CD4-positive, alpha-beta memory T cell (primary cell): ENCODE results near the gene CDK5R2. TPM values are rescaled to one million over a fixed set of nuclear protein-coding genes. Genes with fewer than 3 reads are reported as not detected.
A peak's percentile ranks its signal among the peaks of the same experiment; 100 is the strongest.

Source experiments
- CTCF ChIA-PET: fragments of 350-600 bp; sonication (Branson Sonifier 250); formaldehyde crosslinking; loops from one replicate; lab custom pipeline; 2021; ENCODE audit warnings: inconsistent platforms; ENCODE audit not compliant: partially characterized antibody; lab: Charles Lee
- POLR2A ChIA-PET: fragments of 350-600 bp; sonication (Branson Sonifier 250); formaldehyde crosslinking; loops from one replicate; lab custom pipeline; 2021; ENCODE audit not compliant: partially characterized antibody; lab: Charles Lee
- DNase-seq, 5 donors: peaks; one replicate each; pipeline versions ENCODE4 v3.0.0 to v3.0.0-alpha.2; 2020 to 2022; ENCODE audit warnings: mixed read lengths in 1 of 5
- H3K27ac ChIP-seq: one replicate; pipeline ENCODE4 v1.7.0; 2013; ENCODE audit warnings: low read depth, low read length
- H3K27me3 ChIP-seq: 2 replicates; pipeline ENCODE4 v1.7.0; 2013; ENCODE audit warnings: mild to moderate bottlenecking, low read length, moderate library complexity; ENCODE audit not compliant: insufficient read depth
- H3K36me3 ChIP-seq: 2 replicates; pipeline ENCODE4 v1.7.0; 2013; ENCODE audit warnings: mild to moderate bottlenecking, low read length, moderate library complexity; ENCODE audit not compliant: insufficient read depth
- H3K4me1 ChIP-seq: 2 replicates; pipeline ENCODE4 v1.7.0; 2013; ENCODE audit warnings: mild to moderate bottlenecking, low read length, moderate library complexity; ENCODE audit not compliant: insufficient read depth
- H3K4me3 ChIP-seq, 2 donors: one replicate each; pipeline ENCODE4 v1.7.0; 2013; ENCODE audit warnings: low read length in 2 of 2, mild to moderate bottlenecking in 1 of 2
- H3K9me3 ChIP-seq, 2 donors: one replicate each; pipeline ENCODE4 v1.7.0; 2013; ENCODE audit warnings: low read length in 2 of 2, control low read depth in 1 of 2; ENCODE audit not compliant: control insufficient read depth in 1 of 2
- H3K27ac Mint-ChIP-seq, 7 donors: one replicate each; pipeline ENCODE4 v1.8.0; 2020 to 2021; ENCODE audit warnings: mixed read lengths in 7 of 7, mild to moderate bottlenecking in 6 of 7, inconsistent platforms in 3 of 7, moderate library complexity in 3 of 7
- H3K27me3 Mint-ChIP-seq, 2 donors: one replicate each; pipeline ENCODE4 v1.8.0; 2020 to 2021; ENCODE audit warnings: mixed read lengths in 2 of 2
- H3K36me3 Mint-ChIP-seq, 2 donors: one replicate each; pipeline ENCODE4 v1.8.0; 2020 to 2021; ENCODE audit warnings: mixed read lengths in 2 of 2, inconsistent platforms in 1 of 2, mild to moderate bottlenecking in 1 of 2
- H3K4me1 Mint-ChIP-seq, 4 donors: one replicate each; pipeline ENCODE4 v1.8.0; 2020 to 2021; ENCODE audit warnings: mixed read lengths in 4 of 4, mild to moderate bottlenecking in 1 of 4
- H3K4me3 Mint-ChIP-seq, 8 donors: one replicate each; pipeline ENCODE4 v1.8.0; 2020 to 2021; ENCODE audit warnings: mixed read lengths in 8 of 8, mild to moderate bottlenecking in 7 of 8, moderate library complexity in 6 of 8, inconsistent platforms in 3 of 8
- H3K9me3 Mint-ChIP-seq, 8 donors: one replicate each; pipeline ENCODE4 v1.8.0; 2020 to 2021; ENCODE audit warnings: mixed read lengths in 8 of 8, mild to moderate bottlenecking in 5 of 8, inconsistent platforms in 3 of 8, moderate library complexity in 1 of 8
- intact Hi-C: fragments of 100-400 bp; cut with micrococcal nuclease; formaldehyde crosslinking; loops from one replicate; pipeline ENCODE4 v1.15.1; 2023
- polyA plus RNA-seq, 2 donors: library from polyadenylated mRNA; unstranded; fragments of 300-500 nt; fragmentation: Illumina TruSeq; gene quantifications; one replicate each; pipeline ENCODE4 v1.2.3, GENCODE V29; 2021
- total RNA-seq, 2 experiments: library from RNA; stranded (reverse); gene quantifications; one replicate each; pipeline ENCODE4 v1.2.3, GENCODE V29; 2021

The CDK5R2 gene
- total and polyA plus RNA-seq, 4 experiments from 2014 or later = not detected

GRCh38 chr2:219002395-219003266 lies 43.2 kb downstream of the CDK5R2 start:
- Histone ChIP-seq H3K4me3 (peak overlapping the region in 1 of 2 donors; percentile 32), H3K27ac (no peak overlapping the region), H3K9me3 (no peaks in the 10 kb centered on the region), H3K4me1 (peaks cover 20% of the 10 kb centered on the region), H3K27me3 (peaks cover 41% of the 10 kb centered on the region), H3K36me3 (no peaks in the 10 kb centered on the region)
- H3K9me3 Mint-ChIP-seq = peaks cover 0 to 3% (median 0%) of the 10 kb centered on the region in 8 donors
- peak overlapping the region; percentile 51 to 84 (median 72) for H3K4me3 Mint-ChIP-seq
- H3K4me1 Mint-ChIP-seq = peaks cover 6 to 18% (median 10%) of the 10 kb centered on the region in 4 donors
- ChIA-PET CTCF (interaction anchor here (0.9 to 1.4 kb wide), 5 partner anchors 22 to 156 kb away, joined by 3 to 7 read pairs (median 3); no protein-coding TSS in a partner anchor), POLR2A (no interaction called here)
- intact Hi-C loops = loop anchor here (2.0 kb wide), 2 partner anchors 22 to 150 kb away; no protein-coding TSS in a partner anchor
- peak; percentile 37 to 65 (median 44) for DNase-seq
- no peak overlapping the region for H3K27ac Mint-ChIP-seq
- no peaks in the 10 kb centered on the region for H3K36me3 Mint-ChIP-seq
- H3K27me3 Mint-ChIP-seq = peaks cover 47 to 60% of the 10 kb centered on the region in 2 donors

GRCh38 chr2:219003267-219003634 lies 43.8 kb downstream of the CDK5R2 start:
- CTCF ChIA-PET = interaction anchor here (1.0 to 1.4 kb wide), 3 partner anchors 8 to 155 kb away, joined by 3 to 5 read pairs (median 3); no protein-coding TSS in a partner anchor
- intact Hi-C loops = loop anchor here (2.0 kb wide), 2 partner anchors 22 to 150 kb away; no protein-coding TSS in a partner anchor
- peaks cover 48 to 58% of the 10 kb centered on the region in 2 donors for H3K27me3 Mint-ChIP-seq
- no peaks in the 10 kb centered on the region for H3K36me3 Mint-ChIP-seq
- no peak overlapping the region for H3K4me3 ChIP-seq
- H3K4me1 Mint-ChIP-seq = peaks cover 6 to 18% (median 10%) of the 10 kb centered on the region in 4 donors
- peak overlapping the region; percentile 3 to 71 (median 62) for H3K4me3 Mint-ChIP-seq
- POLR2A ChIA-PET = no interaction called here
- no peaks in the 10 kb centered on the region for H3K9me3 ChIP-seq
- peaks cover 41% of the 10 kb centered on the region for H3K27me3 ChIP-seq
- peaks cover 0 to 3% (median 0%) of the 10 kb centered on the region in 8 donors for H3K9me3 Mint-ChIP-seq
- H3K27ac Mint-ChIP-seq = peak overlapping the region in 2 of 7 donors; percentile 22 to 52
- no peak for DNase-seq
- no peaks in the 10 kb centered on the region for H3K36me3 ChIP-seq
- peaks cover 20% of the 10 kb centered on the region for H3K4me1 ChIP-seq
- H3K27ac ChIP-seq = no peak overlapping the region

GRCh38 chr2:219003979-219004378 lies 44.5 kb downstream of the CDK5R2 start:
- CTCF ChIA-PET = interaction anchor here (1.0 to 1.4 kb wide), 2 partner anchors 9 to 27 kb away, joined by 3 to 5 read pairs; no protein-coding TSS in a partner anchor
- Histone ChIP-seq H3K27me3 (peaks cover 41% of the 10 kb centered on the region), H3K4me1 (peaks cover 20% of the 10 kb centered on the region)

GRCh38 chr2:219009294-219009693 lies 49.8 kb downstream of the CDK5R2 start:
- DNase-seq = no peak
- Mint-ChIP-seq H3K27me3 (peaks cover 20 to 33% of the 10 kb centered on the region in 2 donors), H3K27ac (no peak overlapping the region), H3K9me3 (peaks cover 0 to 4% (median 0%) of the 10 kb centered on the region in 8 donors), H3K4me1 (no peaks in the 10 kb centered on the region), H3K36me3 (no peaks in the 10 kb centered on the region), H3K4me3 (no peak overlapping the region)
- ChIA-PET CTCF (interaction anchor here (2.0 kb wide), 1 partner anchor 13 kb away, joined by 5 read pairs; no protein-coding TSS in a partner anchor), POLR2A (no interaction called here)
- no peaks in the 10 kb centered on the region for H3K9me3 ChIP-seq
- intact Hi-C loops = no loop called here
- no peaks in the 10 kb centered on the region for H3K36me3 ChIP-seq
- H3K27ac ChIP-seq = no peak overlapping the region
- H3K4me3 ChIP-seq = no peak overlapping the region
- H3K4me1 ChIP-seq = no peaks in the 10 kb centered on the region
- peaks cover 1% of the 10 kb centered on the region for H3K27me3 ChIP-seq

More at GRCh38 chr2:219003979-219004378, 44.5 kb downstream of the CDK5R2 start:
- Histone ChIP-seq H3K9me3 (no peaks in the 10 kb centered on the region), H3K36me3 (no peaks in the 10 kb centered on the region), H3K27ac (no peak overlapping the region), H3K4me3 (no peak overlapping the region)
- Mint-ChIP-seq H3K27ac (no peak overlapping the region), H3K4me3 (peak overlapping the region in 5 of 8 donors; percentile 4 to 71 (median 67)), H3K4me1 (peaks cover 6 to 18% (median 10%) of the 10 kb centered on the region in 4 donors), H3K27me3 (peaks cover 49 to 52% of the 10 kb centered on the region in 2 donors), H3K9me3 (peaks cover 0 to 3% (median 0%) of the 10 kb centered on the region in 8 donors), H3K36me3 (no peaks in the 10 kb centered on the region)
- intact Hi-C loops = loop anchor here (2.0 kb wide), 2 partner anchors 23 to 151 kb away; no protein-coding TSS in a partner anchor
- POLR2A ChIA-PET = no interaction called here
- DNase-seq = no peak

- DNase-seq = no peak
- H3K27ac Mint-ChIP-seq = no peak overlapping the region
- no peak overlapping the region for H3K4me3 ChIP-seq
- H3K27ac ChIP-seq = no peak overlapping the region
- no peaks in the 10 kb centered on the region for H3K4me1 ChIP-seq
- no peaks in the 10 kb centered on the region for H3K9me3 ChIP-seq
- no peak overlapping the region for H3K4me3 Mint-ChIP-seq
- no peaks in the 10 kb centered on the region for H3K36me3 Mint-ChIP-seq
- ChIA-PET POLR2A (no interaction called here), CTCF (interaction anchor here (0.6 to 1.4 kb wide), 5 partner anchors 19 to 388 kb away, joined by 3 to 9 read pairs (median 5); no protein-coding TSS in a partner anchor)
- no peaks in the 10 kb centered on the region for H3K27me3 ChIP-seq
- H3K4me1 Mint-ChIP-seq = no peaks in the 10 kb centered on the region
- peaks cover 13 to 28% of the 10 kb centered on the region in 2 donors for H3K27me3 Mint-ChIP-seq
- peaks cover 0 to 4% (median 0%) of the 10 kb centered on the region in 8 donors for H3K9me3 Mint-ChIP-seq
- H3K36me3 ChIP-seq = no peaks in the 10 kb centered on the region
- intact Hi-C loops = loop anchor here (1.0 kb wide), 1 partner anchor 145 kb away; no protein-coding TSS in a partner anchor
These were observed 50.8 kb downstream of the CDK5R2 start for GRCh38 chr2:219010162-219010756.

GRCh38 chr2:219010873-219011272 lies 51.4 kb downstream of the CDK5R2 start:
- ChIA-PET POLR2A (no interaction called here), CTCF (interaction anchor here (0.7 to 1.5 kb wide), 7 partner anchors 19 to 409 kb away, joined by 3 to 9 read pairs (median 5); no protein-coding TSS in a partner anchor)
- H3K27me3 Mint-ChIP-seq = peaks cover 11 to 22% of the 10 kb centered on the region in 2 donors

More at GRCh38 chr2:219010873-219011272, 51.4 kb downstream of the CDK5R2 start:
- Histone ChIP-seq H3K36me3 (no peaks in the 10 kb centered on the region), H3K27me3 (no peaks in the 10 kb centered on the region), H3K27ac (no peak overlapping the region), H3K4me3 (no peak overlapping the region), H3K9me3 (no peaks in the 10 kb centered on the region), H3K4me1 (no peaks in the 10 kb centered on the region)
- Mint-ChIP-seq H3K4me3 (no peak overlapping the region), H3K27ac (no peak overlapping the region), H3K36me3 (no peaks in the 10 kb centered on the region), H3K9me3 (peaks cover 0 to 4% (median 0%) of the 10 kb centered on the region in 8 donors), H3K4me1 (no peaks in the 10 kb centered on the region)
- no peak for DNase-seq
- intact Hi-C loops = loop anchor here (1.0 kb wide), 1 partner anchor 144 kb away; no protein-coding TSS in a partner anchor
